IPS-20b (cell line): ENCODE results near the gene RAB20.
A peak's percentile ranks its signal among the peaks of the same experiment; 100 is the strongest.
"Not testable (repeated sequence)": the region's sequence is repeated elsewhere in the genome, so short reads cannot be mapped to it uniquely, and the experiment has no call there.

Experiments
- H3K27ac ChIP-seq: one replicate; pipeline ENCODE4 v1.5.1; 2013; ENCODE audit warnings: low read length
- H3K27me3 ChIP-seq: 2 replicates; pipeline ENCODE4 v1.6.1; 2013; ENCODE audit warnings: mild to moderate bottlenecking, low read length, inconsistent platforms; ENCODE audit not compliant: insufficient read depth
- H3K36me3 ChIP-seq: 2 replicates; pipeline ENCODE4 v1.6.1; 2013; ENCODE audit warnings: low read depth, mild to moderate bottlenecking, inconsistent platforms, low read length, moderate library complexity; ENCODE audit not compliant: insufficient read depth
- H3K4me1 ChIP-seq: 2 replicates; pipeline ENCODE4 v1.6.1; 2013; ENCODE audit warnings: mild to moderate bottlenecking, control low read depth, inconsistent platforms, low read length, moderate library complexity; ENCODE audit not compliant: insufficient read depth
- H3K4me3 ChIP-seq: 2 replicates; pipeline ENCODE4 v1.5.1; 2013; ENCODE audit warnings: mild to moderate bottlenecking, low read length, inconsistent platforms
- H3K9ac ChIP-seq: 2 replicates; pipeline ENCODE4 v1.6.1; 2013; ENCODE audit warnings: low read depth, mild to moderate bottlenecking, inconsistent platforms, low read length, moderate library complexity
- H3K9me3 ChIP-seq: 2 replicates; pipeline ENCODE4 v1.6.1; 2013; ENCODE audit warnings: mild to moderate bottlenecking, low read depth, low read length, inconsistent platforms; ENCODE audit not compliant: insufficient read depth

RAB20 gene

GRCh38 chr13:110571896-110572777, 10.6 kb upstream of the RAB20 start:
- H3K27ac ChIP-seq: no peak overlapping the region
- H3K36me3 ChIP-seq: no peaks in the 10 kb centered on the region
- no peaks in the 10 kb centered on the region for H3K27me3 ChIP-seq
- H3K9ac ChIP-seq: no peak overlapping the region
- no peak overlapping the region for H3K4me3 ChIP-seq
- H3K9me3 ChIP-seq: no peaks in the 10 kb centered on the region
- peaks cover 9% of the 10 kb centered on the region; the same call in 1 of the 2 replicates for H3K4me1 ChIP-seq

- Histone ChIP-seq H3K4me3 (no peak overlapping the region), H3K27me3 (no peaks in the 10 kb centered on the region), H3K9me3 (no peaks in the 10 kb centered on the region), H3K27ac (no peak overlapping the region), H3K36me3 (no peaks in the 10 kb centered on the region), H3K9ac (no peak overlapping the region), H3K4me1 (peaks cover 8% of the 10 kb centered on the region; the same call in 1 of the 2 replicates)
Measured at GRCh38 chr13:110570886-110571285, 9.4 kb upstream of the RAB20 start.

- not testable (repeated sequence) for H3K27ac ChIP-seq, H3K4me3 ChIP-seq, H3K4me1 ChIP-seq, H3K36me3 ChIP-seq, H3K9ac ChIP-seq, H3K9me3 ChIP-seq, H3K27me3 ChIP-seq
Measured at GRCh38 chr13:110569962-110570361, 8.4 kb upstream of the RAB20 start.

- no peaks in the 10 kb centered on the region for H3K9me3 ChIP-seq
- H3K27me3 ChIP-seq: no peaks in the 10 kb centered on the region
- no peak overlapping the region for H3K4me3 ChIP-seq
- no peaks in the 10 kb centered on the region for H3K36me3 ChIP-seq
- H3K9ac ChIP-seq: no peak overlapping the region
- no peak overlapping the region for H3K27ac ChIP-seq
- no peaks in the 10 kb centered on the region; the same call in 1 of the 2 replicates for H3K4me1 ChIP-seq
Measured at GRCh38 chr13:110568612-110569011, 7.1 kb upstream of the RAB20 start.

- Histone ChIP-seq H3K4me1 (peaks cover 4% of the 10 kb centered on the region), H3K9me3 (no peaks in the 10 kb centered on the region), H3K27ac (no peak overlapping the region), H3K9ac (no peak overlapping the region), H3K4me3 (no peak overlapping the region), H3K27me3 (peaks cover 21% of the 10 kb centered on the region), H3K36me3 (no peaks in the 10 kb centered on the region)
Measured at GRCh38 chr13:110566171-110566570, 4.6 kb upstream of the RAB20 start.

- no peaks in the 10 kb centered on the region for H3K9me3 ChIP-seq
- H3K27me3 ChIP-seq: peaks cover 30% of the 10 kb centered on the region
- no peak overlapping the region for H3K27ac ChIP-seq
- no peak overlapping the region for H3K4me3 ChIP-seq
- no peaks in the 10 kb centered on the region for H3K36me3 ChIP-seq
- no peak overlapping the region for H3K9ac ChIP-seq
- H3K4me1 ChIP-seq: peaks cover 9% of the 10 kb centered on the region
Measured at GRCh38 chr13:110565296-110565695, 3.8 kb upstream of the RAB20 start.

GRCh38 chr13:110564472-110564985, 3.0 kb upstream of the RAB20 start:
- H3K9ac ChIP-seq: no peak overlapping the region
- no peaks in the 10 kb centered on the region for H3K9me3 ChIP-seq
- no peaks in the 10 kb centered on the region for H3K36me3 ChIP-seq
- H3K4me3 ChIP-seq: no peak overlapping the region
- H3K27ac ChIP-seq: no peak overlapping the region
- peaks cover 38% of the 10 kb centered on the region for H3K27me3 ChIP-seq
- H3K4me1 ChIP-seq: peaks cover 12% of the 10 kb centered on the region

GRCh38 chr13:110563463-110563774, 1.9 kb upstream of the RAB20 start:
- Histone ChIP-seq H3K36me3 (no peaks in the 10 kb centered on the region), H3K27ac (no peak overlapping the region), H3K9ac (no peak overlapping the region), H3K27me3 (peaks cover 40% of the 10 kb centered on the region), H3K4me1 (peaks cover 12% of the 10 kb centered on the region), H3K9me3 (no peaks in the 10 kb centered on the region), H3K4me3 (no peak overlapping the region)

GRCh38 chr13:110562696-110563462, 1.4 kb upstream of the RAB20 start:
- H3K27ac ChIP-seq: no peak overlapping the region
- no peaks in the 10 kb centered on the region for H3K36me3 ChIP-seq
- H3K9ac ChIP-seq: no peak overlapping the region
- H3K27me3 ChIP-seq: peaks cover 40% of the 10 kb centered on the region
- H3K4me3 ChIP-seq: peak overlapping the region; percentile 88; the same call in 1 of the 2 replicates
- peaks cover 12% of the 10 kb centered on the region for H3K4me1 ChIP-seq
- H3K9me3 ChIP-seq: no peaks in the 10 kb centered on the region

- Histone ChIP-seq H3K4me3 (peak overlapping the region; percentile 88), H3K27me3 (peaks cover 40% of the 10 kb centered on the region), H3K27ac (no peak overlapping the region), H3K9me3 (no peaks in the 10 kb centered on the region), H3K4me1 (peaks cover 12% of the 10 kb centered on the region), H3K36me3 (no peaks in the 10 kb centered on the region), H3K9ac (peak overlapping the region; percentile 71; the same call in 1 of the 2 replicates)
Measured at GRCh38 chr13:110562036-110562597, 595 bp upstream of the RAB20 start.

- no peaks in the 10 kb centered on the region for H3K9me3 ChIP-seq
- peaks cover 40% of the 10 kb centered on the region for H3K27me3 ChIP-seq
- peak overlapping the region; percentile 77 for H3K4me3 ChIP-seq
- H3K4me1 ChIP-seq: peaks cover 12% of the 10 kb centered on the region
- no peaks in the 10 kb centered on the region for H3K36me3 ChIP-seq
- peak overlapping the region; percentile 63; the same call in 1 of the 2 replicates for H3K9ac ChIP-seq
- H3K27ac ChIP-seq: no peak overlapping the region
Measured at GRCh38 chr13:110560601-110561343, 750 bp downstream of the RAB20 start.
